Measurements from ENCODE around the gene UBE2F.

UBE2F gene

GRCh38 chr2:238080518-238080917 lies 113.7 kb downstream of the UBE2F start:
- DNase-seq (ENCODE audit: low read depth in 2 of 2): no peak

GRCh38 chr2:238081150-238081549 lies 114.3 kb downstream of the UBE2F start:
- no peak for DNase-seq (ENCODE audit: low read depth in 2 of 2)

DNA sequence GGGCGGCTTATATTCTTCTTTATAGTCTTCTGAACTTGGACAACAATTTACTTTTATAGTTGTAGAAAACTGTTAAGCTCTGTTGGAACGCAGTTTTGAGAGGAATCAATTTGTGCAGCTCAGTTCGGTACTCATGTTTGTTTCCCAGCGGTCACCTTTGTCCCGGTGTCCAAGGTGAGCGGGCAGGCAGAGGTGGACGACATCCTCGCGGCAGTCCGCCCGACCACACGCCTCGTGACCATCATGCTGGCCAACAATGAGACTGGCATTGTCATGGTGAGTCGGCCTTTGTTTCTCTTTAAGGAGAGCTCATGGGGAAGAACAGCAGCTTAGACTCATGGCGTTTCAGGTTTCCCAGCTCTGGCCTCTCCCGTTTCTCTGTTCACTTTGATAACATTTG lies 114.7 kb downstream of the UBE2F start:
- no peak for DNase-seq (ENCODE audit: low read depth in 2 of 2)

DNA sequence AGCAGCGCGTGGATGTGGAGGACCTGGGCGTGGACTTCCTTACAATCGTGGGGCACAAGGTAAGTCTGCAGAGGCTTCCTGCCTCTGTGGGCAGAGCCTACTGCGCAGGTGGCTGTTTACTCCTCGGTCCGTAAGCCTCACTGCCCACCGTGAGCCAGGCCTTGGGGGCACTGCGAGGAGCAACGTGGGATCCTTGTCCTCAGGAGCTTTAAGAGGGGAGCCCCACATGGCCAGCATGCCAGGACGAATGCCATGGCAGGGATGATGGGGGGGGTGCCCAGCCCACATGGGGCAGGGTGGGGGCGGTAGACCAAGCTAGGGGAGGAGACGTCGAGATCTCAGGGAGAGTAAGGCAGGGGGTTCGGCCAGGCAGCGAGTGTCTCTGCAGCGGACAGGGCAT lies 115.3 kb downstream of the UBE2F start:
- no peak for DNase-seq (ENCODE audit: low read depth in 2 of 2)

DNA sequence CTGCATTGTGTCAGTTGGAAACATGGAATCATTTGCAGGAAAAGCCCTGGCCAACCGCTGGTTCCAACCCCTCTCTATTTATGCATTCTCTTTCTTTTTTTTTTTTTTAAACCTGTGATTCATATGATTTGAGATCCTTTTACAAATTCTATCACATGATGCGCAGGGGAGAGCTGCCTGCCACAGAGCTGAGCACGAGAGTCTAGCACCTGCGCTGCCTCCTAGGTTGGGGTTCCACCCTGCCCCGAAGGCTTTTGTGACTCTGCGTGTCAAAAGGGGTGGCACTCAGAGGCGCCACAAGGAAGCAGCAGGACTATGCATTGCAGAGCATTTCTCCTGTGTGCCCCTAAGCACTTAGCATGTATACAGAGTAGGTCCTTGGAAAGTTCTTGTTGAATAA lies 116.0 kb downstream of the UBE2F start:
- no peak for DNase-seq (ENCODE audit: low read depth in 2 of 2)

- DNase-seq (ENCODE audit: low read depth in 2 of 2): no peak
Observed at GRCh38 chr2:238083919-238084318, 117.1 kb downstream of the UBE2F start.

DNA sequence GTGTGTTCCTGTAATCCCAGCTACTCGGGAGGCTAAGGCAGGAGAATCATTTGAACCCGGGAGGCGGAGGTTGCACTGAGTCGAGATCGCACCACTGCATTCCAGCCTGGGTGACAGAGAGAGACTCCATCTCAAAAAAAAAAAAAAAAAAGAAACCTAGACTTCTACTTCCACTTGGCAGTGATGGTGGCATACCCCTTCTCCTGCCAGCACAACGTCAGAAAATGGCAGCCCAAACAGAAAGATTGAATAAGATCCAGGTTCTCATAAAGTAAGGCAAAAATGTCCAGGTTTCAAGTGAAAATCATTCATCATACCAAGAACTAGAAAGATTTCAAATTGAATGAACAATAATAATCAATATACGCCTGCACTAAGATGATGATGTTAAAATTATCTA lies 117.9 kb downstream of the UBE2F start:
- DNase-seq (ENCODE audit: low read depth in 2 of 2): no peak

DNA sequence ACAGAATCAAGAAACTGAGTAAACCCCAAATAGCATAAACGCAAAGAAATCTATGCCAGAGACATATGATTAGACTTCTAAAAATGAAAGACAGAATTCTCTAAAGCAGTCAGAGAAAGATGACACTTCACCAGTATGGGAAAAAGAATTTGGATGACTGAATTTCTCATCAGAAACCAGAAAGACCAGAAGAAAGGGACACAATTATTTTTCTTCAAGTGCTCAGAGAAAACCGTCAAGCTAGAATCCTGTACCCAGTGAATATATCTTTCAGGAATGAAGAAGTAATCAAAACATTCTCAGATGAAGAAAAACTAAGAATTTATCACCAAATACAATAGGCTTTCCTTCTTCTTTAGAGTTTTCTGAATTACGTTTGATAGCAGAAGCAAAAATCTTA lies 119.1 kb downstream of the UBE2F start:
- DNase-seq (ENCODE audit: low read depth in 2 of 2): no peak

GRCh38 chr2:238087211-238087610 lies 120.4 kb downstream of the UBE2F start:
- no peak for DNase-seq (ENCODE audit: low read depth in 2 of 2)

GRCh38 chr2:238090887-238091286 lies 124.1 kb downstream of the UBE2F start:
- DNase-seq (ENCODE audit: low read depth in 2 of 2): no peak

DNA sequence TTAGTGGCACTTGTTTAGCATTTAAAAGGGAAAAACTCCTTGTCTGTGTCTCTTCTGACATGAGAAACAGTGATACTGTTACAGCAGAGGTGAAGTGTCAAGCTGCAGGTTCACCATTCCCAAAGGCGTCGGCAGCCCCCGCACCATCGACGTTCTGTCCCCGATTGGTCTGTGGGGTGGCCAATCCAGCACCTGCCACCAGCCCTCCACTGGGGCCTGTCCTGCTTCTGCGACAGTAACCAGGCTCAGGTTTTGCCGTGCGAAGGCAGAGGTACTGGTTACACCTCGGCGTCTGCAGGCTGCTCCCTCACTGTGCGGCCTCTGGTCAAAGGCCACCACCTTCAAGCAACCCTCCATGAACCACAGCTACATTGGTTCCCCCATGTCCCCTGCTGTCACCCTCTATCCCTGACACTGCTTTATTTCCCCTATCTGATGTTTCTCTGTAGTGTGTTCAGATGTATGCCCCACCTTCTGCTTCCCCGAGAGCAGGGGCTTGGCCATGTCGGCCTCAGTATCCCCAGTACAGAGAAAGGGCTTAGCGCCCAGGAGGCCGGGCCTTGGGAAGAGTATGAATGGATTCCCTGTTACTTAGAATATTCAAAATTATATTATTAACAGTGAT lies 124.7 kb downstream of the UBE2F start:
- DNase-seq (ENCODE audit: low read depth in 2 of 2): no peak
